T1000 (cell line): ENCODE results near the gene INF2.
A peak's percentile ranks its signal among the peaks of the same experiment; 100 is the strongest.
"Not testable (repeated sequence)": the region's sequence is repeated elsewhere in the genome, so short reads cannot be mapped to it uniquely, and the experiment has no call there.

ENCODE experiments used
- DNase-seq: peaks from one replicate; lab custom pipeline; 2025; ENCODE audit warnings: mixed read lengths; lab: John Stamatoyannopoulos, UW

INF2 gene

DNA sequence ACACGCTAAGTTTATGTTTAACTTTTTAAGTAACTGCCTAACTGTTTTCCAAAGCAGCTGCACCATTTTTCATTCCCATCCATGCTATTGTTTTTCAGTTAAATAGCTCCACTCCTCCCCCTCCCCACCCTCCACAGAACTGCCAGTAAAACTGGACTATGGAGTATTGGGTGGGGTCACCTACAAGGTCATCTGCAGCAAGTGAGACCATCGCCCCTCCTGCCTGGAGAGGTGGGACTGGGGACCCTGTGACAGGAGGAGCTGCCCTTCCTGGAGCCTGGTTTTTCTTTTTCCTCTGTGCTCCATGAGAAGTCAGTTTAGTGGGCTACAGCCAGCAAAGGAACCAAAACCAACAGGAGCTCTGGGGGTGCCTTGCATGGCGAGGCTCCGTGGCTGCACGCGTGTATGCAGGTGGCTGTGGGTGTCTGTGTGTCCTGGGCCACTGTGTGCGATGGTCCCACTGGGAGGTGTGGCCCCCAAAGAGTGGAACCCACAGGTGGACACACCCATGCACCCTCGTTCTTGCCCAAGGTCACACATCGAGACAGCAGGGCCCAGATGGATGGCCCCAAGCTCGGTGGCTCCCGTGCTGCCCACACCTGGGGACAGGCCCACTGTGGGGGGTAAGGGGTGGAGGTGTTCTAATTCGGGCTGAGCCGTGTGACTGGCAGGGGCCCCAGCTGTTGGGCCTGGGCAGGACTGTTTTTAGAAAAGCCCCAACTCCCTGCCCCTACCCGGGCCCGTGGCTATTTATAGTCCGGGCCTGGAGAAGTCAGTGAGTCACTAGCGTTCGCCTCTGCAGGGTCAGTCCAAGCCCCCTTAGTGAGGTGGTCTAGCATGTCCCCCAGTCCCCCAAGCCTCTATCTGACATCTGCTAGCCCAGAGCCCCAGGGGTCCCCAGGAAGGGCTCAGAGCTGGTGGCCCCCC, 32.4 kb downstream of the INF2 start:
- DNase-seq = no peak

GRCh38 chr14:104722938-104723650, 33.7 kb downstream of the INF2 start:
- no peak for DNase-seq

GRCh38 chr14:104723651-104724406, 34.4 kb downstream of the INF2 start, which contains the start of gene ADSS1:
Gene ADSS1, plus strand, starts transcription at chr14:104724229. Its CDS starts 42 bp downstream, at chr14:104724271.
- peak; percentile 42 for DNase-seq

GRCh38 chr14:104724407-104724980, 35.1 kb downstream of the INF2 start:
- DNase-seq = no peak

- no peak for DNase-seq
These were observed 35.8 kb downstream of the INF2 start for GRCh38 chr14:104724981-104725771.

DNA sequence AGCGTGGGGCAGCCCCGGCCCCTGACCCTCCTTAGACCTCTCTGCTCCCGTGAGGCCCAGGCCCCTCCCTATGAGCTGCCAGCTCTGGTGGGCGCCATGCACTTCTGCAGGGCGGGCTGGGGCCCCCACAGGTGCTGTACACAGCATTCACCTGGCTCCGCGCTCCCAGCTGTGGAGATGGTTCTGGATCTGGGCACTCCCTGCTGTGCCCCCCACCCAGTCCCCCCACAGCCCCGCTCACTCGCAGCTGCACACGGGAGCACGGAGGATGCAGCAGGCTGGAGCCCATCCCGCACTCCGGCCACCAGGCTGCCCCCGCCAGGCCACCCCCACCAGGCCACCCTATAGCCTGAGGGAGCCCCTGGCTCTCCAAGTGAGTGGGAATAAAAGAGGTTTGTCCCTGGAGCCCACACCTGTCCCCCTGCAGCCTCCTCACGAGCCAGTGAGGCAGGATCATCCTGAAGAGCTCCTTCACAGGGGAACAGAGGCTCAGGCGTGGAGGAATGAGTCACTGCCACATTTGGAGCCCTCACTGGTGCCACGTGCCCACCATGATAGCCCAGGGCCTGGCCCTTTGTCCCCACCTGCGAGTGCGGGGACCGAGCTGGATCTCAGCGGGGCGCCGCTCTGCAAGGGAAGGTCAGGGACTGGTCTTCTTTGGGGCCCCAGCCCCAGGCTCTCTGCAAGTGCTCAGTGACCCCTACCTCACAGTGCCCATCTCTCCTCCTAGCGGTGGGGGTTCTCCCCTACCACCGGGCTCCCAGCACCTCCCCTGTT, 36.5 kb downstream of the INF2 start:
- no peak for DNase-seq

- no peak for DNase-seq
These were observed 37.4 kb downstream of the INF2 start for GRCh38 chr14:104726600-104727451.

DNA sequence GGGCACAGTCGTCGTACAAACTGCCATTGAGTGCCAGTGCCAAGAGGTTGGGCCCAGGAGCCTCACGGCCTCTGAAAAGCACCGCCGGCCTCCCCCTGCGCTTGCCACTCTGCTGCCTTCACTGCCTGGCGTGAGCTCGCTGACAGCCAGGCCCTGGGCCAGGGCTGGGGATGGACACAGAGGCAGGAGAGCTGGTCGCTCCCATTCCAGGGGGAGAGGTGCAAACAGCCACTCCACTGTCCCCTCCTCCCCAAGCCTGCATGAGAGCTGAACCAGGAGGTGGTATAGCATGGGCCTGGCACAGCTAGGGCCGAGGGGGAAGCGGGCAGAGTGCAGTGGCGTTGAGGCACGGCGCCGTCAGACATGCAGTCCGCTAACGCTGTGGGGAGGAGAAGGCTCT, 39.2 kb downstream of the INF2 start:
- no peak for DNase-seq

DNA sequence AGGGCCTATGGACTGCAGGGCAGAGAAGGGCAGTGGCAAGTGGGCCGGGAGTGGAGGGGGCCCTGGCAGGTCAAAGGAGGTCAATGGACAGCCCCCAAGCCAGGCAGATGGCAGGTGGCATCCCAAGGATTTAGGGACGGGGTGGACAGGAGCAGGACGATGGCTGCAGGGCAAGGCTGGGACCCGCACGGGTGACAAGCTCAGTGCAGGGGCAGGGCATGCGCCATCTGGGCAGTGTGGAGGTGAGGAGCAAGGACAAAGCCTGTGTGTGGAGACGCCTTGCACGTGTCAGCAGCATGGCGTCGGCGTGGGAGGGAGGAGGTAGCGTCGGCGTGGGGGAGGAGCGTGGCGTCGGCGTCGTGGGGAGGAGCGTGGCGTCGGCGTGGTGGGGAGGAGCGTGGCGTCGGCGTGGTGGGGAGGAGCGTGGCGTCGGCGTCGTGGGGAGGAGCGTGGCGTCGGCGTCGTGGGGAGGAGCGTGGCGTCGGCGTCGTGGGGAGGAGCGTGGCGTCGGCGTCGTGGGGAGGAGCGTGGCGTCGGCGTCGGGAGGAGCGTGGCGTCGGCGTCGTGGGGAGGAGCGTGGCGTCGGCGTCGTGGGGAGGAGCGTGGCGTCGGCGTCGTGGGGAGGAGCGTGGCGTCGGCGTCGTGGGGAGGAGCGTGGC, 39.9 kb downstream of the INF2 start:
- DNase-seq = not testable (repeated sequence)

DNA sequence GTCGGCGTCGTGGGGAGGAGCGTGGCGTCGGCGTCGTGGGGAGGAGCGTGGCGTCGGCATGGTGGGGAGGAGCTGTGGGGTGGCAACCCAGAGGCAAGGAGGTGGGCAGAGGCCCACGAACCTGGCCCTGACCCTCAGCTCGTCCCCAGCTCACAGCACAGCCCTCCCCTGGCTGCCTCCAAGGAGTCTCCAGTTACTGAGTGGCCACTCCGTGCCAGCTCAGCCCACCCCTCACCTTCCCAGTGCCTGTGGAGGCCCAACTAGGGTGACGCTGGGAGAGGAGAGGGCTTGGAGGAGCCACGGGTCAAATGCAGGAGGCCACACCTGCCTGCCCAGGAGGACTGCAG, 40.4 kb downstream of the INF2 start:
- DNase-seq = no peak

DNA sequence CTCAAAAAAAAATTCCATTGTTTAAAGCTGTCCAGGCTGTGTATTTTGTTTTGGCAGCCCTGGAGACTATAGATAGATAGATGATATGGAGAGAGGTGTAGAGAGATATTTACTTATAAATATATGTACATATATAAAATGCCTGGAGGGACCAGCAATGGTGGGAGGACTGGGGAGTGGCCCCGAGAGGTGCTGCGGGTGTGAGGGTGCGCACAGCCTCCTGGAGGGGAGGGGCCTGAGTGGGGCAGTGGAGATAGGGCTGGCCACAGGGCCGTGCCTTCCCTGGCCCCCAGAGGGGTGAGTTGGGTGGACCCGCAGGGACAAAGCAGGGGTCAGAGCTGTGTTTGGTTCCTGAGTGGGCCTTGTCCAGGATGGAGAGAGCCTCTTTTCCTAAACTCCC, 41.1 kb downstream of the INF2 start:
- DNase-seq = no peak

DNA sequence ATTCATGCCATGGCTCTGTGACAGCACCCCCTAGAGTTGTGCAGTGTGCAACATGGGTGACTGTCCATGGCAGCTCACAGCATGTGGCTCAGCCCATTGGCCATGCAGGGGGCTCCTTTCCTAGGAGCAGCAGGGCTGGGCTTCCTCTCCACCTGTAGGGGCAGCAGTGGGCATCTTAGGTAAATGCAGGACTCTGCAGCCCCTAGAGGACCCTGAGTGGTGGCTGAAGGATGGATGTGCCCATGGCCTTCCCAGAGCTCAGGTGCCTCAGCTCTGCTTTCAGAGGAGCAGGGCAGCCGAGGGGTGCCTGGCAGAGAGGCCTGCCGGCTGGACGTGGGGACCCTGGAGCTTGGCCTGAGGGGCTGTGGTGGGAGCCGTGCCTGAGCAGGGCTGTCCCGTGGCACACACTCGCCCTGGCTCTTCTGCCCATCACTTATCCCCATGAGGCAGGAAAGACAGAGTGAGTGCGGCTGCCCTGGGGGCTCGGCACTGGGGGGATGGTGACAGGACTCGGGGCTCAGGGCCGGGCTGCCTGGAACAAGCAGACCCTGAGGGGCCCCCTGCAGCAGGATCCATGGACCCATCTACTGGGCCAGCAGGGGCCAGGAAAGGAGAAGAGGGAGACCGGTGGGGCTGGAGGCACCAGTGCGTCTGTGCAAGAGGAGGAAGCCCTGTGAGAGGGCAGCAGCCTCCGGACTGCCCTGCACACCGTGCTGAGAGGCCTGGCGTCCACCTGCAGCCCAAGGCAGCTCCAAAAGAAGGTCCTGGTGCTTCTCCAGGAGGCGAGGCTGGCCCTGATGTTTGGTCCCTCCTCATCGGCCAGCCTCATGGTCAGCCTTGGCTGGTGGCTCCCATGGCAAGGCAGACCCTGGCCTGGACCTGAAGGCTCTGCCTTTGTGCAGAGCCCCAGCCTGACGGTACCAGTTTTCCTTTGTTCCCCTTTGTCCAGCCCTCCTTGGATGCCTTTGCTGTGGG, 42.2 kb downstream of the INF2 start:
- DNase-seq = no peak

GRCh38 chr14:104732355-104732804, 43.0 kb downstream of the INF2 start:
- DNase-seq = no peak

DNA sequence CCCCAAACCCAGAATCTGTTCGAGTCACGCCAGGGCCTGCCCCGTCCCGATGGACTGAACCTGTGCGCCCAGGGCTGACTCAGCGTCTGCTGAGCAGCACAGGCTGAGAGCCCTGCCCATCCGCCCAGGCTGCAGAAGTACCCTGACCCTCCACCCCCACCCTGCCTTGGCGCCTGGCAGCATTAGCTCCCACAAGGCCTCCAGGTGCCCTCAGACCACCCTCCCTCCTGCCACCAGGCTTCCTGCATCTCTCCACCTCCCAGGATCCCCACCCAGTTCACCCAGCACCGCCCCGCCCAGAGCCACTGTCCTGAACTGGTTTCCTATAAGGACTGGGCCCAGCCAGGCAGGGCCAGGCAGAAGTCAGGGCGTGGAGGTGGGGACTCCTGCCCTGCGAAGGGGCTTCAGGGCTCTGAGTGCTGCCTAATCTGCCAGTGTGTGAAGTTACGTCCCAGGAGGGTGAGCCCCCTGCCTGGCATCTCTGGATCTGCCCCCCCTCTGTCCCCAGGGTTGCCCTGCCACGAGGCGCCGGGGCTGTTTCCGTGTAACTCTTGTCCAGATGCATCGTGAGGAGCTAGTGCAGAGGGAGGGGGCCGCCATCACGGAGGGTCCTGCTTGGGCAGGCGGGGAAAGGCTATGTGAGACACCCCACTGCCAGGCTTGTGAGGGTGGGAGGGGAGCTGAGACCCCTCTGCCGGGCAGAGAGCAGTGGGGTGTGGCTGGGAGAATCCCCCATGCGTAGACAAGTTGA, 43.7 kb downstream of the INF2 start:
- DNase-seq = no peak

DNA sequence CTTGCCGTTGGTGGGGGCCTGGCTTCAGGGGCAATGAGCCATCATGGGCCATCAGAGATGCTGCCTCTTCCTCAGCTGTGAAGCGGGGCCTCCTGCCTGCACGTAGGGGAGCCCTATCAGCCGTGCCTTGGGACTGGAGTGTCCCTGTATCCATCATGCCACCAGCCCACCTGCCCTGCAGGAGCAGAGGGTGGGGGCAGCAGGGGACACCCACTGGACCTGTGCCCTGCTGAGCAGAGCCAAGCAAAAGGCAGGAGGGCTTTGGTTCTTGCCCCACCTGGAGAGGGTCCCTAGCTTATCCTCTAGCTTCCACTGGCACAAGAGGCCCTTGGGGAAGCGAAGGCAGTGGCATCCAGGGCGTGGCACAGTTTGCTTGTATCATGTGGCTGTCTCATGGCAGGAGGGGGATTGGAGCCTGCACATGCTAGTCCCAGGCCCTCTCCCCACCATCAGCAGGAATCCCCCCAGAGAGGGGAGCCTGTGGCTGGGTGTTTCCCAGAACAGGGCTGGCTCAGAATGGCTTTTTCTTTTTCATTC, 44.7 kb downstream of the INF2 start:
- no peak for DNase-seq

DNA sequence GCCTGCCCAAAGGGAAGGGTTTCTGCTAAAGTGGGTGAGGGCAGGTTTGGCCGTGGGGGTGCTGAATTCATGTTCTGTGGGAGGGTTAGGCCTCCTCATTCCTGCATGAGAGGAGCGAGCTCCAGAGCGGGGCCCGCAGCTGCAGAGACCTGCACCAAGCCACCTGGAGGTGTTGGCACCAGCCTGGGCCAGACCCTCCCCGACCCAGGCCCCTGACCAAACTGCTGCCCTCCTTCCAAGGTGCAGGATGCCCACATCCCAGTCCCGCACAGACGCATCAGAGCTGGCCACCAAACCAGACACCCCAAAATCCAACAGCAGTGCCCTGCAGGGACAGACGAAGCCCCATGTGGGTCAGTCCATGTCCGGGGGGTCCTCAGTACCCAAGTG, 45.2 kb downstream of the INF2 start:
- DNase-seq = no peak
